HCT116 (cell line): Measurements from ENCODE around the gene PTGR3. TPM values are rescaled to one million over a fixed set of nuclear protein-coding genes. Genes with fewer than 3 reads are reported as not detected.
A peak's percentile ranks its signal among the peaks of the same experiment; 100 is the strongest.

Source experiments
- ATAC-seq: fragments of 200-7000 bp; cut with Tn5 transposase; 2 replicates; pipeline ENCODE4 v1.9.1; 2020; ENCODE audit warnings: mild to moderate bottlenecking, moderate library complexity
- BruUV-seq: library from RNA; stranded (reverse); fragments of 400-500 nt; replicated peaks from 2 replicates; lab custom pipeline; 2021; lab: Mats Ljungman, UMichigan
- CTCF ChIA-PET: fragments of 300-600 bp; sonication (Branson Sonifier 250); formaldehyde crosslinking; loops from one replicate; lab custom pipeline; 2021; ENCODE audit warnings: antibody characterized with exemption; lab: Charles Lee
- POLR2A ChIA-PET: fragments of 300-600, 350-600 bp; sonication (Branson Sonifier 250); formaldehyde crosslinking; loops from one replicate; lab custom pipeline; 2021; ENCODE audit warnings: antibody characterized with exemption; lab: Charles Lee
- RAD21 ChIA-PET, 2 experiments: fragments of 300-600 bp; sonication (Branson Sonifier 250); formaldehyde crosslinking; loops; one replicate each; lab custom pipeline; 2023; ENCODE audit warnings: low total read pairs in 2 of 2; ENCODE audit not compliant: uncharacterized antibody in 2 of 2, unreplicated experiment in 2 of 2, low non-redundant PET in 1 of 2; lab: Charles Lee
- DNase-seq: peaks from one replicate; pipeline ENCODE4 v3.0.0-alpha.2; 2010; ENCODE audit warnings: low read depth, low spot score
- H2AFZ ChIP-seq: fragments of 200-600 bp; shearing (Covaris generic), sonication (generic); 2 replicates; pipeline ENCODE4 v1.6.1; 2017; ENCODE audit warnings: low read depth, mixed run types, mixed read lengths, antibody characterized with exemption, low read length; ENCODE audit not compliant: poor library complexity, severe bottlenecking
- H3K27ac ChIP-seq: 2 replicates; pipeline ENCODE4 v1.5.1; 2012; ENCODE audit warnings: low read depth, low read length
- H3K27me3 ChIP-seq: fragments of 200-600 bp; sonication (generic); 2 replicates; pipeline ENCODE4 v1.6.1; 2016; ENCODE audit warnings: mixed run types, low read length, mixed read lengths; ENCODE audit not compliant: insufficient read depth
- H3K36me3 ChIP-seq, 2 experiments: fragments of 200-500 bp in 1 of 2; fragments of 200-600 bp in 1 of 2; sonication (Bioruptor generic) in 1 of 2; sonication (generic) in 1 of 2; 2 replicates each; pipeline versions ENCODE4 v1.5.1 to v1.6.1; 2014 to 2016; ENCODE audit warnings: low read length in 2 of 2, inconsistent platforms in 1 of 2, mixed read lengths in 1 of 2, mixed run types in 1 of 2; ENCODE audit not compliant: insufficient read depth in 2 of 2, control insufficient read depth in 1 of 2
- H3K4me1 ChIP-seq, 2 experiments: fragments of 200-600 bp in 1 of 2; sonication (generic) in 1 of 2; 2 replicates each; pipeline versions ENCODE4 v1.5.1 to v1.6.1; 2012 to 2017; ENCODE audit warnings: low read length in 2 of 2, inconsistent platforms in 1 of 2, mild to moderate bottlenecking in 1 of 2, mixed read lengths in 1 of 2, mixed run types in 1 of 2, moderate library complexity in 1 of 2; ENCODE audit not compliant: insufficient read depth in 2 of 2, control insufficient read depth in 1 of 2
- H3K4me2 ChIP-seq: fragments of 200-600 bp; sonication (generic); 2 replicates; pipeline ENCODE4 v1.6.1; 2017; ENCODE audit warnings: mixed run types, low read length, mixed read lengths
- H3K4me3 ChIP-seq, 2 experiments: fragments of 200-600 bp in 1 of 2; sonication (generic) in 1 of 2; replicated peaks in 1 of 2; 2 replicates each; pipeline ENCODE4 v1.5.1; 2011 to 2016; ENCODE audit warnings: low read length in 2 of 2, control low read depth in 1 of 2, low read depth in 1 of 2, mild to moderate bottlenecking in 1 of 2, mixed read lengths in 1 of 2, mixed run types in 1 of 2
- H3K79me2 ChIP-seq: fragments of 200-600 bp; sonication (generic); 2 replicates; pipeline ENCODE4 v1.6.1; 2017; ENCODE audit warnings: mild to moderate bottlenecking, mixed run types, low read length, moderate library complexity, mixed read lengths; ENCODE audit not compliant: insufficient read depth
- H3K9ac ChIP-seq: fragments of 200-600 bp; sonication (generic); 2 replicates; pipeline ENCODE4 v1.6.1; 2016; ENCODE audit warnings: low read length, mixed read lengths
- H3K9me2 ChIP-seq: fragments of 200-600 bp; sonication (generic), shearing (Covaris generic); 2 replicates; pipeline ENCODE4 v1.6.1; 2017; ENCODE audit warnings: mixed run types, mild to moderate bottlenecking, moderate library complexity; ENCODE audit not compliant: insufficient read depth
- H3K9me3 ChIP-seq, 2 experiments: fragments of 200-500 bp in 1 of 2; fragments of 200-600 bp in 1 of 2; sonication (Bioruptor generic) in 1 of 2; sonication (generic) in 1 of 2; 2 replicates each; pipeline ENCODE4 v1.6.1; 2014 to 2017; ENCODE audit warnings: low read length in 2 of 2, mixed read lengths in 2 of 2, inconsistent platforms in 1 of 2, low read depth in 1 of 2, mild to moderate bottlenecking in 1 of 2, mixed run types in 1 of 2, moderate library complexity in 1 of 2; ENCODE audit not compliant: control insufficient read depth in 1 of 2, insufficient read depth in 1 of 2
- H4K20me1 ChIP-seq: fragments of 200-600 bp; sonication (generic), shearing (Covaris generic); 2 replicates; pipeline ENCODE4 v1.6.1; 2017; ENCODE audit warnings: mixed run types, mild to moderate bottlenecking, moderate library complexity; ENCODE audit not compliant: insufficient read depth
- CEBPB ChIP-seq: IDR thresholded peaks from 2 replicates; pipeline ENCODE4 v1.6.1; 2012; ENCODE audit warnings: low read depth
- EGR1 ChIP-seq: IDR thresholded peaks from 2 replicates; pipeline ENCODE4 v1.6.1; 2012; ENCODE audit warnings: low read depth
- POLR2AphosphoS5 ChIP-seq: IDR thresholded peaks from 2 replicates; pipeline ENCODE4 v1.6.1; 2011; ENCODE audit warnings: mild to moderate bottlenecking, low read depth, low read length, moderate library complexity
- REST ChIP-seq: IDR thresholded peaks from 2 replicates; pipeline ENCODE4 v1.6.1; 2012; ENCODE audit warnings: low read depth
- SIN3A ChIP-seq: IDR thresholded peaks from 2 replicates; pipeline ENCODE4 v1.6.1; 2012; ENCODE audit warnings: low read depth
- YY1 ChIP-seq: IDR thresholded peaks from 2 replicates; pipeline ENCODE4 v1.6.1; 2011; ENCODE audit warnings: low read length, low read depth, moderate library complexity, mild to moderate bottlenecking; ENCODE audit not compliant: insufficient replicate concordance; ENCODE audit errors: extremely low read depth
- intact Hi-C: fragments of 100-400 bp; cut with micrococcal nuclease; formaldehyde crosslinking; loops from 2 replicates; pipeline ENCODE4 v1.10.0; 2022
- total RNA-seq: library from RNA; stranded (reverse); gene quantifications from one replicate; pipeline ENCODE4 v1.2.1, GENCODE V29; 2021; ENCODE audit not compliant: unreplicated experiment
- TF ChIP-seq, protein P1 (sequence below): IDR thresholded peaks from 2 replicates; pipeline ENCODE4 v1.6.1; 2011; ENCODE audit warnings: mild to moderate bottlenecking, low read length, moderate library complexity; ENCODE audit not compliant: insufficient replicate concordance; ENCODE audit errors: extremely low read depth
- TF ChIP-seq, protein P2 (sequence below): IDR thresholded peaks from 2 replicates; pipeline ENCODE4 v1.6.1; 2012

Gene PTGR3
- total RNA-seq, 1 experiment from 2014 or later: 25.3 TPM

- H2AFZ ChIP-seq: no peak overlapping the region
- ChIA-PET RAD21 (no interaction called here), POLR2A (no interaction called here), CTCF (no interaction called here)
- no peak for ATAC-seq
- peaks cover 7% of the 10 kb centered on the region for H3K79me2 ChIP-seq
- no peaks in the 10 kb centered on the region for H3K36me3 ChIP-seq
- H3K4me2 ChIP-seq: peak overlapping the region; percentile 80
- no peaks in the 10 kb centered on the region for H4K20me1 ChIP-seq
- BruUV-seq: no TSS peak
- peaks cover 13 to 31% of the 10 kb centered on the region in 2 experiments; a peak in 3 of 4 replicates for H3K4me1 ChIP-seq
- TF ChIP-seq POLR2AphosphoS5 (no peak), CEBPB (no peak), EGR1 (no peak), SIN3A (no peak), YY1 (no peak), REST (no peak)
- TF ChIP-seq, protein P1, sequence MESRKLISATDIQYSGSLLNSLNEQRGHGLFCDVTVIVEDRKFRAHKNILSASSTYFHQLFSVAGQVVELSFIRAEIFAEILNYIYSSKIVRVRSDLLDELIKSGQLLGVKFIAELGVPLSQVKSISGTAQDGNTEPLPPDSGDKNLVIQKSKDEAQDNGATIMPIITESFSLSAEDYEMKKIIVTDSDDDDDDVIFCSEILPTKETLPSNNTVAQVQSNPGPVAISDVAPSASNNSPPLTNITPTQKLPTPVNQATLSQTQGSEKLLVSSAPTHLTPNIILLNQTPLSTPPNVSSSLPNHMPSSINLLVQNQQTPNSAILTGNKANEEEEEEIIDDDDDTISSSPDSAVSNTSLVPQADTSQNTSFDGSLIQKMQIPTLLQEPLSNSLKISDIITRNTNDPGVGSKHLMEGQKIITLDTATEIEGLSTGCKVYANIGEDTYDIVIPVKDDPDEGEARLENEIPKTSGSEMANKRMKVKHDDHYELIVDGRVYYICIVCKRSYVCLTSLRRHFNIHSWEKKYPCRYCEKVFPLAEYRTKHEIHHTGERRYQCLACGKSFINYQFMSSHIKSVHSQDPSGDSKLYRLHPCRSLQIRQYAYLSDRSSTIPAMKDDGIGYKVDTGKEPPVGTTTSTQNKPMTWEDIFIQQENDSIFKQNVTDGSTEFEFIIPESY: no peak
- TF ChIP-seq, protein P2, sequence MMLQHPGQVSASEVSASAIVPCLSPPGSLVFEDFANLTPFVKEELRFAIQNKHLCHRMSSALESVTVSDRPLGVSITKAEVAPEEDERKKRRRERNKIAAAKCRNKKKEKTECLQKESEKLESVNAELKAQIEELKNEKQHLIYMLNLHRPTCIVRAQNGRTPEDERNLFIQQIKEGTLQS: no peak
- TF ChIP-seq, all 23 proteins: peak for 0
- Histone ChIP-seq H3K4me3 (peak overlapping the region in 1 of 2 experiments; percentile 62; a peak in 1 of 4 replicates), H3K9me3 (no peaks in the 10 kb centered on the region), H3K9me2 (no peaks in the 10 kb centered on the region), H3K9ac (no peak overlapping the region), H3K27me3 (no peaks in the 10 kb centered on the region), H3K27ac (no peak overlapping the region)
- no peak for DNase-seq
- intact Hi-C loops: loop anchor here (5.0 kb wide), 1 partner anchor 195 kb away; no protein-coding TSS in a partner anchor
Measured at GRCh38 chr18:75212751-75213090, 3.8 kb upstream of the PTGR3 start.
